Neural cell (in vitro differentiated cells): ENCODE results near the gene MECP2. TPM values are rescaled to one million over a fixed set of nuclear protein-coding genes. Genes with fewer than 3 reads are reported as not detected.

Experiments used
- H2AFZ ChIP-seq: fragments of 200-600, 300-800 bp; sonication (generic), shearing (Covaris generic); 2 replicates; pipeline ENCODE4 v1.6.0; 2014; ENCODE audit warnings: low read depth, mild to moderate bottlenecking, antibody characterized with exemption, low read length, moderate library complexity
- H3F3A ChIP-seq: fragments of 200-600 bp; shearing (Covaris generic); 2 replicates; pipeline ENCODE4 v1.6.1; 2016; ENCODE audit warnings: mild to moderate bottlenecking, moderate library complexity, mixed read lengths, antibody characterized with exemption, low read length; ENCODE audit not compliant: insufficient read depth, poor library complexity, severe bottlenecking
- H3K27ac ChIP-seq: fragments of 200-600, 300-800 bp; sonication (generic), shearing (Covaris generic); 2 replicates; pipeline ENCODE4 v1.5.1; 2014; ENCODE audit warnings: mild to moderate bottlenecking, low read length, moderate library complexity
- H3K27me3 ChIP-seq: fragments of 300-800, 200-600 bp; sonication (generic), shearing (Covaris generic); 2 replicates; pipeline ENCODE4 v1.6.0; 2014; ENCODE audit warnings: mild to moderate bottlenecking, low read depth, low read length, moderate library complexity; ENCODE audit not compliant: insufficient read depth
- H3K36me3 ChIP-seq: fragments of 300-800, 200-600 bp; sonication (generic), shearing (Covaris generic); 2 replicates; pipeline ENCODE4 v1.5.1; 2014; ENCODE audit warnings: mild to moderate bottlenecking, antibody characterized with exemption, low read length, moderate library complexity; ENCODE audit not compliant: insufficient read depth
- H3K4me2 ChIP-seq: fragments of 300-800, 200-600 bp; sonication (generic), shearing (Covaris generic); 2 replicates; pipeline ENCODE4 v1.6.0; 2014; ENCODE audit warnings: mild to moderate bottlenecking, low read length
- H3K4me3 ChIP-seq: fragments of 300-800, 200-600 bp; sonication (generic), shearing (Covaris generic); 2 replicates; pipeline ENCODE4 v1.5.1; 2014; ENCODE audit warnings: mild to moderate bottlenecking, low read length, moderate library complexity
- H3K79me2 ChIP-seq: fragments of 200-600 bp; shearing (Covaris generic); replicated peaks from 2 replicates; pipeline ENCODE4 v1.6.0; 2014; ENCODE audit warnings: mild to moderate bottlenecking, low read length, moderate library complexity; ENCODE audit not compliant: insufficient read depth
- H3K9ac ChIP-seq: fragments of 300-800, 200-600 bp; sonication (generic), shearing (Covaris generic); 2 replicates; pipeline ENCODE4 v1.6.1; 2016; ENCODE audit warnings: mild to moderate bottlenecking, low read length, mixed read lengths
- H3K9me2 ChIP-seq: fragments of 200-600 bp; shearing (Covaris generic); 2 replicates; pipeline ENCODE4 v1.6.1; 2016; ENCODE audit warnings: mild to moderate bottlenecking, low read length, mixed read lengths; ENCODE audit not compliant: insufficient read depth
- H3K9me3 ChIP-seq: fragments of 200-600, 300-800 bp; sonication (generic), shearing (Covaris generic); 2 replicates; pipeline ENCODE4 v1.6.1; 2016; ENCODE audit warnings: mild to moderate bottlenecking, mixed run types, low read length, moderate library complexity, mixed read lengths
- H4K20me1 ChIP-seq: fragments of 200-600 bp; shearing (Covaris generic); 2 replicates; pipeline ENCODE4 v1.6.1; 2016; ENCODE audit warnings: mild to moderate bottlenecking, mixed run types; ENCODE audit not compliant: insufficient read depth
- CTCF ChIP-seq: fragments of 450-650 bp; IDR thresholded peaks from 2 replicates; pipeline ENCODE4 v1.5.1; 2014; ENCODE audit warnings: antibody characterized with exemption, mild to moderate bottlenecking, moderate library complexity; ENCODE audit not compliant: poor library complexity, severe bottlenecking
- EP300 ChIP-seq: fragments of 450-650 bp; conservative IDR thresholded peaks from 2 replicates; pipeline ENCODE4 v1.6.1; 2014; ENCODE audit warnings: antibody characterized with exemption, mild to moderate bottlenecking, moderate library complexity; ENCODE audit not compliant: poor library complexity, severe bottlenecking
- EZH2 ChIP-seq: fragments of 200-600, 300-800 bp; shearing (Covaris generic), sonication (generic); IDR thresholded peaks from 2 replicates; pipeline ENCODE4 v1.6.1; 2014; ENCODE audit warnings: antibody characterized with exemption, low read length, borderline replicate concordance, mild to moderate bottlenecking; ENCODE audit not compliant: insufficient read depth, poor library complexity, severe bottlenecking
- MXI1 ChIP-seq: fragments of 450-650 bp; conservative IDR thresholded peaks from 2 replicates; pipeline ENCODE4 v1.6.1; 2014; ENCODE audit warnings: antibody characterized with exemption, mild to moderate bottlenecking; ENCODE audit not compliant: poor library complexity, severe bottlenecking
- POLR2AphosphoS5 ChIP-seq: IDR thresholded peaks from 2 replicates; pipeline ENCODE4 v1.6.1; 2012
- RAD21 ChIP-seq: fragments of 450-650 bp; conservative IDR thresholded peaks from 2 replicates; pipeline ENCODE4 v1.6.1; 2014; ENCODE audit warnings: antibody characterized with exemption, mild to moderate bottlenecking, moderate library complexity
- SMC3 ChIP-seq: fragments of 450-650 bp; conservative IDR thresholded peaks from 2 replicates; pipeline ENCODE4 v1.6.1; 2014; ENCODE audit warnings: antibody characterized with exemption, mild to moderate bottlenecking, moderate library complexity; ENCODE audit not compliant: poor library complexity
- TAF1 ChIP-seq: IDR thresholded peaks from 2 replicates; pipeline ENCODE4 v1.6.1; 2012; ENCODE audit warnings: low read depth
- polyA plus RNA-seq: library from polyadenylated mRNA; depleted of rRNA; stranded (reverse); fragments of >200 nt; gene quantifications from 2 replicates; pipeline ENCODE4 v1.2.3, GENCODE V29; 2014
- TF ChIP-seq, protein P1 (sequence below): IDR thresholded peaks from 2 replicates; pipeline ENCODE4 v1.6.1; 2012; ENCODE audit warnings: borderline replicate concordance

Gene MECP2
- polyA plus RNA-seq, 1 donor from 2014 or later = 14.5 TPM

- Histone ChIP-seq H3K36me3 (no peaks in the 10 kb centered on the region), H3K9me2 (no peaks in the 10 kb centered on the region), H3F3A (no peaks in the 10 kb centered on the region), H3K79me2 (peaks cover 64% of the 10 kb centered on the region), H3K4me3 (no peak overlapping the region), H3K27ac (no peak overlapping the region), H3K27me3 (no peaks in the 10 kb centered on the region), H2AFZ (no peak overlapping the region), H4K20me1 (no peaks in the 10 kb centered on the region), H3K9ac (no peak overlapping the region), H3K9me3 (no peaks in the 10 kb centered on the region), H3K4me2 (no peak overlapping the region)
- TF ChIP-seq CTCF (no peak), EP300 (no peak), RAD21 (no peak), POLR2AphosphoS5 (no peak)
Measured at GRCh38 chrX:154091678-154092077, 5.8 kb downstream of the MECP2 start.

- no peak for TF ChIP-seq POLR2AphosphoS5
- TF ChIP-seq, protein P1, sequence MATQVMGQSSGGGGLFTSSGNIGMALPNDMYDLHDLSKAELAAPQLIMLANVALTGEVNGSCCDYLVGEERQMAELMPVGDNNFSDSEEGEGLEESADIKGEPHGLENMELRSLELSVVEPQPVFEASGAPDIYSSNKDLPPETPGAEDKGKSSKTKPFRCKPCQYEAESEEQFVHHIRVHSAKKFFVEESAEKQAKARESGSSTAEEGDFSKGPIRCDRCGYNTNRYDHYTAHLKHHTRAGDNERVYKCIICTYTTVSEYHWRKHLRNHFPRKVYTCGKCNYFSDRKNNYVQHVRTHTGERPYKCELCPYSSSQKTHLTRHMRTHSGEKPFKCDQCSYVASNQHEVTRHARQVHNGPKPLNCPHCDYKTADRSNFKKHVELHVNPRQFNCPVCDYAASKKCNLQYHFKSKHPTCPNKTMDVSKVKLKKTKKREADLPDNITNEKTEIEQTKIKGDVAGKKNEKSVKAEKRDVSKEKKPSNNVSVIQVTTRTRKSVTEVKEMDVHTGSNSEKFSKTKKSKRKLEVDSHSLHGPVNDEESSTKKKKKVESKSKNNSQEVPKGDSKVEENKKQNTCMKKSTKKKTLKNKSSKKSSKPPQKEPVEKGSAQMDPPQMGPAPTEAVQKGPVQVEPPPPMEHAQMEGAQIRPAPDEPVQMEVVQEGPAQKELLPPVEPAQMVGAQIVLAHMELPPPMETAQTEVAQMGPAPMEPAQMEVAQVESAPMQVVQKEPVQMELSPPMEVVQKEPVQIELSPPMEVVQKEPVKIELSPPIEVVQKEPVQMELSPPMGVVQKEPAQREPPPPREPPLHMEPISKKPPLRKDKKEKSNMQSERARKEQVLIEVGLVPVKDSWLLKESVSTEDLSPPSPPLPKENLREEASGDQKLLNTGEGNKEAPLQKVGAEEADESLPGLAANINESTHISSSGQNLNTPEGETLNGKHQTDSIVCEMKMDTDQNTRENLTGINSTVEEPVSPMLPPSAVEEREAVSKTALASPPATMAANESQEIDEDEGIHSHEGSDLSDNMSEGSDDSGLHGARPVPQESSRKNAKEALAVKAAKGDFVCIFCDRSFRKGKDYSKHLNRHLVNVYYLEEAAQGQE = no peak
- no peak for TF ChIP-seq TAF1
- TF ChIP-seq SMC3 = no peak
- TF ChIP-seq EP300 = no peak
- TF ChIP-seq CTCF = no peak
- no peak for TF ChIP-seq RAD21
- no peak for TF ChIP-seq EZH2
- no peak for TF ChIP-seq MXI1
- no peaks in the 10 kb centered on the region for H3K36me3 ChIP-seq
- H3K4me2 ChIP-seq = no peak overlapping the region
- H3K27ac ChIP-seq = no peak overlapping the region
- H3K27me3 ChIP-seq = no peaks in the 10 kb centered on the region
- H3K9me2 ChIP-seq = no peaks in the 10 kb centered on the region
- H3K79me2 ChIP-seq = peaks cover 55% of the 10 kb centered on the region
- H4K20me1 ChIP-seq = no peaks in the 10 kb centered on the region
- no peak overlapping the region for H3K4me3 ChIP-seq
- H3F3A ChIP-seq = no peaks in the 10 kb centered on the region
- no peak overlapping the region for H3K9ac ChIP-seq
- no peak overlapping the region for H2AFZ ChIP-seq
- H3K9me3 ChIP-seq = no peaks in the 10 kb centered on the region
Measured at GRCh38 chrX:154090731-154091130, 6.8 kb downstream of the MECP2 start.
